ENCODE data around the gene TMEM119.

The TMEM119 gene

DNA sequence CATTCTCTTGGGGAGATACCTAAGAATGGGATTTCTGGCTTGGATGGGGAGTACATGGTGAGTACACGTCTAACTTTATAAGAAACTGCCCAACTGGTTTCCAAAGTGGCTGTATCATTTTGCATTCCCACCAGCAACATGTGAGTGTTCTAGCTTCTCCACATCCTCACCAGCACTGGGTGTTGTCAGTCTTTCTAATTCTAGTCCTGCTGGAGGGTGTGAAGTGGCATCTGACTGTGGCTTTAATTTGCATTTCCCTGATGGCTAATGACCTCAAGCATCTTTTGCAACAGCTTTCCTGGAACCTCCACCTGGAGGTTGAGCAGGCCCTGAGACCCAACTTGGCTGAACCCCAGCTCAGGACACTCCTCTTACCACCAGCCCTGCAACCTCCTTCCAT lies 18.0 kb upstream of the TMEM119 start:
- no peak for DNase-seq

DNA sequence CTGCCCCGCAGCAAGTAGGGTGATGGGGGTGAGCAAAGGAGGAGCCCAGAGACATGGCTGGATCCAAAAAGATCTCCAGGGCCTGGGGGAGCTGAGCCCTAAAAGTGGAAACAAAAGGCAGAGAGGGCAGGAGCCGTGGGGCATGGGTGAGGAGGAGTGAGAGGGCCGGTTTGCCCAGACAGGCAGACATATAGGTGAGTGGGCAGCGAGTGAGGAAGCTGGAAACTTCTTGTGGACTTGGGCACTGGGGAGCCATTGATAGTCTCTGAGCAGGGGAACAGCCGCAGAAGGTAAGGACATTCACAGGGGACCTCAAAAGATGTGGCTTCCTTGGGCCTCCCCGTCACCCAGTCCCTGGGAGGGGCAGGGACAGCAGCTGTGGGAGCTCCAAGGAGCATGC lies 16.8 kb upstream of the TMEM119 start:
- no peak for DNase-seq

DNA sequence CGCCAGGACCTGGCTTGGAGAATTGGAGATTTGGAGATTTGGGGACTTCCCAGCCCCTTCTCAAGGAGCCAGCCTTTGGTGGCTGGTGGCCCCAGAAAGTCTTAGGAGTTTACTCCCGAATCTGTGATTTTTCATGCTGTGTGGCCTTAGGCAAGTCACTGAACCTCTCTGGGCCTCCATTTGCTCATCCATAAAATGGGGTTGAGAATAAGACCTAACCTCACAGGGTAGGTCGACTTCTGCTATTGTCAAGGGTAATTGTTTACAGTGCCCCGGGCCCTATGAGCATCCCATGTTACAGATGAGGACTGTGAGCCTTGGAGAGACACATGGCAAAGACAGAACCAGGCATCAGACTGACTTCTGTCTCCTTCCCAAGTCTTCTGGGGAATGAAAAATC lies 16.2 kb upstream of the TMEM119 start:
- no peak for DNase-seq

DNA sequence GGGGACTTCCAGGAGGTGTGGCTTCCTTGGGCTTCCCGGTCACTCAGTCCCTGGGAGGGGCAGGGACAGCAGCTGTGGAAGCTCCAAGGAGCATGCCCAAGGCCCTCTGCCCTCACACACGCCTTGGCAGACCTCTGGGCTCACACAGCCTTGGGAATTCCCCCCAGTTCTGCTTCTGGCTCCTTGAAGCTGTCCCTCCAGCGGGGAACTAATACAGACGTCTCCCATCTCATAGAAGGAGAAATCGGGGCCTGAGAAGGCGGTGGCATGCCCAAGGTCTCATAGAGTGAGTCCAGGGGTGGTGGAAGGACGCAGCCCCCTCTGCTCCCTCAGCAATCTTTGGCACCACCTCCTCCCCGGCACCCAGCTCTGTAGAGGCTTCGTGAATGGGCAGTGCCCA lies 15.7 kb upstream of the TMEM119 start:
- DNase-seq = no peak

DNA sequence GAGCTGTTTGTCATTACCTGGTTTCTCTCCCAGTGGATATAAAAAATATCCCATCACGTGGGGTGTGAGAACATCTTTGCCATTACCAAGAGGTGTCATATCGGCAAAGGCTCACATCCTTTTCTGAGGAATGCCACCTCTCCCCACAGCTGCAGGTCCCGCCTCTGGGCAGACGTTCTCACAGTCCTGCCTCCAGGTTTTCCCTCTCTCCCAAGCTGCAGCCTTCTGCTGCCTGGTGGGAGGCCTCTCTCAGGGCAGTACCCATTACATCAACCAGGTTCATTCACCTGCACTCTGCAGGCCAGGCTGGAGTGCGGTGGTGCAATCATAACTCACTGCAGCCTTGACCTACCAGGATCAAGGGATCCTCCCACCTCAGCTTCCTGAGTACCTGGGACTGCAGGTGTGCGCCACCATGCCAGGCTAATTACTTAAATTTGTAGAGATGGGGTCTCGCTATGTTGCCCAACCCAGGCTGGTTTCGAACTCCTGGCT lies 15.0 kb upstream of the TMEM119 start:
- DNase-seq = no peak

DNA sequence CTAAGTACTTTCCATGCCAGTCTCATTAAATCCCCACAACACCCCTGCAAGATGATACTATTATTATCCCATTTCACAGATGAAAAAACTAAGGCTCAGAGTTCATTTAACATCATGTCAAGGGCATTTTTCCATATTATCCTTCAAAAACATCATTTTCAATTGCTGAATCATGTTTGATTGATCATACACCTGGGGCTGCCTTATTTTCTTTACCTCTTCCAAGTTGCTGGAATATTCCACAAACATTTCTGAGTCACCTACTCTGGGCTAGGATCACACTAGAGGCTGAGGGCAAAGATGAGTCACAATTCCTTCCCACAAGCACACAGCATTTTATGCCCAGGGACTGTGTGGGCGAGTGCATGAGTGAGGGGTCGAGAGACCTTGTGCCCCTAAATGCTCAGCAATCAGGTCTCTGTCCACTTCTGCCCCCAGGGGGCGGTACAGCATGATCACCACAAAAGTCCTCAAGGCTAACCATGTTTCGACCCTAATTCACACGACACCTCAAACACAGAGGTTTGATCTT lies 14.1 kb upstream of the TMEM119 start:
- DNase-seq = no peak

DNA sequence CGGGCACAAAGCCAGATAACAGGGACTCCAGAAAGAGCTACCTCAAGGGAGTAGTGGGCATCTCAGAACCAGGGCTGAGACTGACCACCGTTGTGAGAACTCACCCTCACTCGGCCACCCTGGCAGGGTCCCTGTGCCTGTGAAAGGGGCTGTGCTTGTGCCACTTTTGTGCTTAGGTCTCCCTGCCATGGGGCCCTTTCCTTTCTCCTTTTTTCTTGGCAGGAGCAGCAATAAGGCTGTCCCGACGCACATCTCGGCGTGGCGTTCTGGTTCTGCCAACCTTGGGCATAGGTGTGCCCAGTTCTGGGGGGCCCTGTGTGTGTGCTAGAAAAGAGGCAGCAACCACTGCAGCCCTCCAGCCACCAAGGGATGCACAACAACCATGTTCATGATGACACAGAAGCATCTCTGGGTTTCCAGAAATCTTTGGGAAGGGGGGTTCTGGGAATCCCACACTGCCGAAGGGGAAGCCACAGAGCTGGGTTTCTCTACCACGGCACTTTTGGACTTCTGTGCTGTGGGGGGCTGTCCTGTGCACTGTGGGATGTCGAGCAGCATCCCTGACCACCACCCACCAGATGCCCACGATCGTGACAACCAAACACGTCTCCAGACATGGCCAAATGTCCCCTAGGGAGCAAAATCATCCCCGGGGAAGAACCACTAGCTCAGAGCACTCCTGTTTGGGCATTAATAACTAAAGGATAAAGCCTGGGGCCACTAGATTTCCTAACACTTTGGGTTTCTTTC lies 13.1 kb upstream of the TMEM119 start:
- no peak for DNase-seq

DNA sequence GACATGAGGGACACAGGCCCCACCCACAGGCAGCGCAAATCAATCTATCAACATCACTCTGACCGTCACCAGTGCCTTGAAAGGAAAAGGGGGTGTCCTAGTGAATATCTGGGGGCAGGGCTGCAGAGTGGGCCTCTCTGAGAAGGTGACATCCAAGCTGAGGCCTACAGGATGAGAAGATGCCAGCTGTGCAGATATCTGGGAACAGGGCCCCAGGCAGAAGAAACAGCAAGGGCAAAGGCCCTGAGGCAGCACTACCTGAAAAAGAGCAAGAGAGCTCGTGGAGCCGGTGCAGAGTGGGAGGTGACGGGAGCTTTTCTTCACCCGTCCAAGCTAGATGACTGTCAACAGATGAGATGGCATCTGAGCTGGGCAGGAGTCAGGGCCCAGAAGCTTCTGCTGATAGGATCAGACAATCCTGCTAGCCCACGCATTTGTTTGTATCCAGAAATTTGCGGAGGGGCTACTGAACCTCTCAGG lies 12.5 kb upstream of the TMEM119 start:
- no peak for DNase-seq

DNA sequence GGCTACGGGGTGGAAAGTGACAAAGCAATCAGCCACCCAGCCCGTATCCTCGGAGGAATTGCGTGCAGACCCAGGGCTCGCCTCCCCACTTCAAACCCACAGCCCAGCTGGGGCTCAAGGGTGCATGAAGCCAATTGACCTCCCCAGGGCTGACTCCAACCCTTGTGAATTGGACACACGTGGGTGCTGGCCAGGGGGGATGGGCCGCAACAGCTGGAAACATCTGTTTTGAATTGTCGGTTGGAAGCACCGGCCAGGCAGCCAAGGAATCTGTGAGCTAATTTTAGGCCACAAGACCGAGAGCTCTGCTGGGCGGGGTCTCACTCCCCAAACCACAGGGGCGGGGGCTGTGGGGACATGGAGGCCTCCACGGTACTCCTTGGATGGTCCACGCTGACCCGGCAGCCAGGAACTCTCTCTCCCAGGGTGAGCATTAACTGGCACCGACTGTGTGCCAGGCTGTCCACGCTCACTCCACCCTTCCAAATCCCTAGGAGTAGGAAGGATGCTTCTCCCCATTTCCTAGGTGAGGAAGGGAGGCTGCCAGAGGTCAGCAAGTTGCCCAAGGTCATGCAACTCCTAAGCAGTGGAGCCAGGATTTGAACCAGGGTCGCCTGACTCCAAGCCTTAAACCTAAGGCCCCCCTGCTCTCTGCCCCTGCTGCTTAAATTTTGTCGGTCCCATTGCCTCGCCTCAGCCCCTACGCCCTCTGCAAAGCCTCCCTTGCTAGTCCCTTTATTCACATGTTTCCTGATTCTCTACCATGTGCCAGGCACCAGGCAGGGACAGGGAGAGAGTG lies 11.9 kb upstream of the TMEM119 start:
- DNase-seq = no peak

DNA sequence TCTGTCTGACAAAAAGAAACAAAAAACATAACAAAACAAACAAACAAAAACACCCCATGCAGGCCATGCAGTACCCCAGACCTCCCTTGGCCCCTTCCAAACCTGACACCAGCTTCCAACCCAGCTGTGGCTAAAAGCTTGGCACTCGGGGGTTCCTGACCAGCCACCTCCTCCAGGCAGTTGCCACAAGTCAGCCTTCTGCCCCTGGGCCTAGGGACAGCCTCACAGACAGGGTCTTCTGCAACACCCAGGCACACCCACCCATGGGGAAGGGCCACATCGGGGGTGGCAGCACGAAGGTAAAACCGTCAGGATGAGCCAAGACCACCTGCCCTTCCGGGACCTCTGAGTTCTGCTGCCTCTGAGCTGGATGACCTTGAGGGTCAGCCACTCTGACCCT lies 10.7 kb upstream of the TMEM119 start:
- no peak for DNase-seq

DNA sequence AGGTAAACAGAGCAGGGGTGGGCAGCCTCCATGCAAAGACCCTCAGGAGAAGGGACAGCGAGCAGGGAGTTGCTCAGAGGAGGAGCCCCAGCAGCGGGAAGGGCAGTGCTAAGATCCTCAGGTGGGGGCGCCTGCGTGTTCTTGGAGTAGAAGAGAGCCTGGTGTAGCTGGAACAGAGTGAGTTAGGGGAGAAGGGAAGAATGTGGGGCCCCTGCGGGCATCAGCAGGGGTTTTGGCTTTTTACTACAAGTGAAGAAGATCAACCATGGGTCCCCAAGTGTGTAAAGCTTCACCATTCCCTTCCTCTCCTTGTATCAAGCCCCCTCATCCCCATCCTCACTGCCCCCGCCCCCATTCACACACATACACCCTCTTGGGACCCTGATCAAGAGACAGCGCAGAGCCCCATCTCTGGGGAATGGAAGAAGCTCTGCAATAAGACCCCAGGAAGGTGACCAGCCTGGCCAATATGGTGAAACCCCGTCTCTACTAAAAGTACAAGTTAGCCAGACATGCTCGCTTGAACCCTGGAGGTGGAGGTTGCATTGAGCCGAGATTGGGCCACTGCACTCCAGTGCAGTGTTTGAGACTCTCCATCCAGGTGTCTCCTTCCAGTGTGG lies 10.2 kb upstream of the TMEM119 start:
- no peak for DNase-seq

DNA sequence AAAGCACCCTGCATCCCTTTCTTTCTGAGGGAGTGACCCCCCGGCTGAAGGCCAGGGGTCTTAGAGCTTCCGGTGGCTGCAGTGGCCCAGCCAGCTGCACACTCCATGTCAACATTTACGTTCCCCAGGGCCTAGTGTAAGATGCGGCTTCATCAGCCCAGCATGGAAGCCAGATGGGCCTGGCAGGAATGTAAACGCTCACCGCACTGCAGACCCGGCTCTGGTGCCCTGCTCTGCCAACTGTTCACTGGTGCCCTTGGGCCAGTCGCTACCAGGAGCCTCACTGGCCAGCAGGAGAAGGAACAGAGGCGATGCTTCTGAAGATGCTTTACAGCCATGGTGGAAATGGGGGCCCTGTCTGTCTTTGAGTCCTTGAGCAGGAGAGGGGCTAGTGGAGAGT lies 8.6 kb upstream of the TMEM119 start:
- no peak for DNase-seq

DNA sequence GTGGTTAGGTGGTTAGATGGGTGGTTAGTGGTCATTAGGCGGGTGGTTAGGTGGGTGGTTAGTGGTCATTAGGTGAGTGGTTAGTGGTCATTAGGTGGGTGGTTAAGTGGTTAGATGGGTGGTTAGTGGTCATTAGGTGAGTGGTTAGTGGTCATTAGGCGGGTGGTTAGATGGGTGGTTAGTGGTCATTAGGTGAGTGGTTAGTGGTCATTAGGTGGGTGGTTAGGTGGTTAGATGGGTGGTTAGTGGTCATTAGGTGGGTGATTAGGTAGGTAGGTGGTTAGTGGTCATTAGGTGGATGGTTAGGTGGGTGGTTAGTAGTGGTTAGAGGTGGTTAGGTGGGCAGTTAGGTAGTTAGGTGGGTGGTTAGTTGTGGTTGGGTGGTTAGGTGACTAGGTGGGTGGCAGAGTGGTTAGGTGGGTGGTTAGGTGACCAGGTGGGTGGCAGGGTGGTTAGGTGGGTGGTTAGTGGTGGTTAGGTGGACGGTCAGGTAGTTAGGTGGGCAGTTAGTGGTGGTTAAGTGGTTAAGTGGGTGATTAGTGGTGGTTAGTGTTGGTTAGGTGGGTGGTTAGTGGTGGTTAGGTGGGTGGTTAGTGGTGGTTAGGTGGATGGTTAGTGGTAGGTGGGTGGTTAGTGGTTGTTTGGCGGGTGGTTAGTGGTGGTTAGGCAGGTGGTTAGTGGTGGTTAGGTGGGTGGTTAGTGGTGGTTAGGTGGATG lies 8.0 kb upstream of the TMEM119 start:
- no peak for DNase-seq

DNA sequence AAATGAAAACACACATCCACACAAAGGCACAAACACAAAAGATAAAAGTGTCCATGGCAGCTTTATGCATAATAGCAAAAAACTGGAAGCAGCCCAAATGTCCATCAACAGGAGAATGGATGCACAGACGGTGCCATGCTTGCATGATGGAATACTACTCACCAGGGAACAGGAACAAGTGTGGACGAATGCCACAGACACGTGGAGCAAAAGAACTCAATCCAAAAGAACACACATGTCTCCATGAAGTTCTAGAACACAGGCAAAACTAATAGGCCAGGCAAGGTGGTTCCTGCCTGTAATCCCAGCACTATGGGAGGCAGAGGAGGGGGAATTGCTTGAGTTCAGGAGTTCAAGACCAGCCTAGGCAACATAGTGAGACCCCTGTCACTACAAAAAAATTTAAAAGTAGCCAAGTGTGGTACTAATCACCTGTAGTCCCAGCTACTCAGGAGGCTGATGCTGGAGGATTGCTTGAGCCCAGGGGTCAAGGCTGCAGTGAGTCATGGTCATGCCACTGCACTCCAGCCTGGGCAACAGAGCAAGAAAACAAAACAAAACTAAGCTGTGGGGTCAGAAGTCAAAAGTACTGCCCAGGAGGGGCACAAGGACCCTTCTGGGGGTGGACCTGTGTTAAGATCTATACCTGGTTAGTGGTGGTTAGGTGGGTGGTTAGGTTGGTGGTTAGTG lies 7.3 kb upstream of the TMEM119 start:
- DNase-seq = no peak

DNA sequence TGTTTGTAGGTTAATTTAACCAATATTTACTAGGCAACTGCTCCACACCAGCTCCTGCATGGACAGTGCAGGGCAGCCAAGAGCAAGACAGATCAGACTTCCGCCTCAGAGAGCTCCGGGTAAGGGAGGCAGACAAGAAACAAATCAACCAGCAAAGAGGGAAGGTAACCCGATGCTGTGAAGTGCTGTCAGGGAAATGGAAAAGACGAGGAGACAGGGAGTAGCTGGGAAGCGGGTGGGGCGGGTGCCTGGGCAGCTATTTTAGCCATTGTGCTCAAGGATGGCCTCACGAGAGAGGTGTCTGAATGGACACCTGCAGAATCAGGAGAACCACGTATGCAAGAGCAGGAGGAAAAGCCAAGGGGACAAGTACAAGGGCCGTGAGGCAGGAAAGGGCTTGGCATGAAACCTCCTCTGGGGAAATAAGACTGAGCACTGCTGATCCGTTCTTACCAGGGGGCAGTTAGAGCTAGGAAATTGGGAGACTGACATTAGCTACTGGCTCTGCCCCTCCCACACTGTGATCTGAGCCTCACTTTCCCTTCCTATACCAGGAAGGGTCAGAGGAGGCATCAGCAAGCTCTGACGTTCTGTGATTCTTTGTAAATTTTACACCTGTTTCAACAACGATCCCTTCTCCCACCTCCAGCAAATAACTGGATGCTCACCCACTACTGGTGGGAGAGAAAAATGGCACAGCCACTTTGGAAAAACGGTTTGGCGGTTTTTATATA lies 6.5 kb upstream of the TMEM119 start:
- no peak for DNase-seq

DNA sequence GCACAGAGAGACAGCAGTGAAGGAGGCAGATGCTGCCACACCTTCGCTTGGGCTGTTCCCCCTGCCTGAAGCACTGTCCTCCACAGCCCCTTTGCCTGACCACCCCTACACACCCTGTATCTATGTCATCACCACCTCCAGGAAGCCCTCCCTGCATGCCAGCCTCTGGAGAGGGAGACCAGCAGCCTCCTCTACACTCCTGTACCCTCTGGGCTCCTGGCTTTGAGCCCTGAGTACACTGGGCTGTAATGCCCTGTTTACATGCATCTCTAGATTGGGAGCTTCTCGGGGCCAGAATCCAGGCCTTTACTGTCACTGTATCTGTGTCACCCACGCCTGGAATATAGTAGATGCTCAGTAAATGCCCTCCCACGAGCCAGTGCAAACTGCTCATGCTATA lies 5.9 kb upstream of the TMEM119 start:
- no peak for DNase-seq

DNA sequence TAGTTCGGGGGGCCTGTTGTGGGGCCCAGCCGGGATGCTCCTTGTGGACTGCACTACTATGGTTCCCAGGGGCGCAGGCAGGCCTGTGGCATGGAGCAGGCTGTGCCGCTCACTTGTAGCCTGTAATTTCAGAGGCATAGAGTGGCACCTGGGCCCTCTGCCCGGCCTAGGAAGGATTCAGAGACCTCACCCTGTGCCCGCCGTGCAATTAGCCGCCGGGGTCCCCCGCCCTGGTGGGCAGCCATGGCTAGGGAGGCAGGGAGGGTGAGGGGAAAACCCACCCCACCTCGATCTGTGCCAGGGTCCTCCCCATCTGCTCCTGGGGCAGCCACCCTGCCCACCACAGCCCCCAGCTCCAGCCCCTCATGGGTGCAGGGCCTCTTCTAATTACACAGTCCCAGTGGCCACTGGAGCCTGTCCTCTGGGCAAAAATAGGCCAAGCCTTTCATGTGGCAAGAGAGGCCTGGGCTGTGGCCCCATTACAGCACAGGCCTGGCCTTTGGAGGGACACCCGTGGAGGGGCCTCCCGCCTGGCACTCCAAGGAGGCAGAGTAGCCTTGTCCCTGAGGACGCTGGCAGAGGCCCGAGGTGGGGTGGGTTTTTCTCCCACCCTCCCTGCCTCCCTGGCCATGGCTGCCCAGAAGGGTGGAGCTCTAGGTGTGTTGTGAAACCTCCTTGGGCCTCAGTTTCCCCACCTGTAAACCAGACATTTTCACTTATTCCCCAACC lies 5.3 kb upstream of the TMEM119 start:
- DNase-seq = no peak

DNA sequence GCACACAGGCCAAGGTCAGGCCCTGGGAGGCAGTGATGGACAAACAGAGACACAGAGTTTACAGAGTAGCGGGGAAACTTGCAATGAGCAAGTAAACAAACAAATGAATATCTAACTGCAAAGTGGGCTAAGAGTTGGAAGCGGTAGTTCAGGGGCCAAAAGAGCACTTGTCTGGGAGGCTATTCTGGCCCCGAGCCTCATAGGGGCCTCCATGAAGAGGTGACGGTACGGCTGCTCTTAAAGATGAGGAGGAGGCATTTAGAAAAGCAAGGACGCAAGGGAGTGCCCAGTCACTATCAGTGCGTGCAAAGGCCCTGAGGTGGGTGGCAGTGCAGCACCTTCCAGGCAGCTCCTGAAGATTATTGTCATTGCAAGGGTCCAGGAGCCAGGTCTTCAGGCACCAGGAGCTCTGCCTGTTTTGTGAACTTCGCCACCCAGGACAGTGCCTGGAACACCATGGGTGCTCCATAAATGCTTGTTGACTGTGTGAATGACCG lies 4.4 kb upstream of the TMEM119 start:
- no peak for DNase-seq

DNA sequence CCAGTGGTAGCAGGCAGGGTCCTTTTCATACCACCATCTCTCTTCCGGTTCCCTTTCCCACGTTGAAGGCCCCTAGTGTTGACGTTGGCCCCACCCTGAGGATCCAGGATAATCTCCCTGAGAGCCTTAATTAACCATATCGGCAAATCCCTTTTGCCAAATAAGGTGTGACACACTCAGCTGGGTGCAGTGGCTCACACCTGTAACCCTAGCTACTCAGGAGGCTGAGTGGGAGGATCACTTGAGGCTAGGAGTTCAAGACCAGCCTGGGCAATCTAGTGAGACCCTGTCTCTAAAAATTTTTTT lies 2.8 kb upstream of the TMEM119 start:
- DNase-seq = no peak

DNA sequence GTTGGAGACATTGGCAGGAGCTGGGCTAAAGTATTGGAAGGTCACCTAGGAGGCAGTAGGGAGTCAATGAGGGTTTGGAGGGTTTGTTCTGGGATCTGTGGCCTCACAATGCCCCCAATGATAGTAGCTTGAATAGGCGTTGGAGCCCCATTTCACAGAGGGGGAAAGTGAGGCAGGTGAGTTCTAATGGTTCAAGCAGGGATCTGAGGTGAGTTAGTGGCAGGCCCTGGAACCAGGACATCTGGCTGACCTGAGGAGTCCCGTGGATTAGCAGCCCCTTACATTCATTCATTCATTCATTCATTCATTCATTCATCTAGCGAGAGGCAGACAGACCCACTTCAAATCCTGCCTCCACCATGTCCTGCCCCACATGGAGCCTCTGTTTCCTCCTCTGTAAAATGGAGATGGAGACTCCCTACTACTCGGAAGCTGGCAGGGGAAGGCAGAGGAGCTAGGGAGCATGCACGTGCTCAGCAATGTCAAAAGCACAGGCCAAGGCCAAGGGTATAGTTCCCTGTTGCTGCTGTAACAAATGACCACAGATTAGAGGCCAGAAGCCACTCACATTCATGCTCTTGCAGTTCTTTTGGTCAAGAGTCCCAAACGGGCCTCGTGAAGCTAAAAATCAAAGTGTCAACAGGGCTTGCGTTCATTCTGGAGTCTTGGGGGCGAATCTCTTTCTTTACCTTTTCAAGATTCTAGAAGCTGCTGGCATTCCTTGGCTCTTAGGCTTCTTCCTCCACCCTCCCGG lies 2.2 kb upstream of the TMEM119 start:
- DNase-seq = no peak

All from NCI-H2029 treated with DMSO at 0.1 percent for 48 hours (cell line).